ENCODE data around the gene CDK12. TPM values are rescaled to one million over a fixed set of nuclear protein-coding genes. Genes with fewer than 3 reads are reported as not detected.
"Not testable (repeated sequence)": the region's sequence is repeated elsewhere in the genome, so short reads cannot be mapped to it uniquely, and the experiment has no call there.

CDK12 gene
- total RNA-seq, 2 donors from 2014 or later: 37.7 to 75.8 TPM

GRCh38 chr17:39461926-39462569 is 762 bp downstream of the CDK12 start:
- no peak for TF ChIP-seq POLR2AphosphoS5 (IDR thresholded peaks at IDR 0.05)
- TF ChIP-seq POLR2A (IDR thresholded peaks at IDR 0.05): no peak
- TF ChIP-seq CTCF (IDR thresholded peaks at IDR 0.05): no peak
- intact Hi-C loops (cut with DNase I): no loop called here
- H3K4me3 ChIP-seq: peak overlapping the region; percentile 88 to 99
- H3K27me3 ChIP-seq (replicated peaks; ENCODE audit: insufficient read depth): no peaks in the 10 kb centered on the region
- H3K27ac ChIP-seq: peak overlapping the region; percentile 99
- WGBS: 0% methylated on average over 34 of the region's 34 CpGs
- H3K4me1 ChIP-seq (replicated peaks): no peaks in the 10 kb centered on the region
- H3K9me3 ChIP-seq: no peaks in the 10 kb centered on the region
- H3K36me3 ChIP-seq: no peaks in the 10 kb centered on the region
- DNase-seq (ENCODE audit: low spot score): peak; percentile 22

- intact Hi-C loops (cut with DNase I): no loop called here
- Histone ChIP-seq H3K9me3 (no peaks in the 10 kb centered on the region), H3K4me1 (replicated peaks) (no peaks in the 10 kb centered on the region), H3K27me3 (replicated peaks; ENCODE audit: insufficient read depth) (no peaks in the 10 kb centered on the region), H3K27ac (peak overlapping the region; percentile 99), H3K4me3 (peak overlapping the region; percentile 88 to 99), H3K36me3 (no peaks in the 10 kb centered on the region)
- 1% methylated on average over 27 of the region's 28 CpGs for WGBS
- DNase-seq (ENCODE audit: low spot score): no peak
- TF ChIP-seq CTCF (IDR thresholded peaks at IDR 0.05): no peak
Observed at GRCh38 chr17:39462631-39463375, 1.5 kb downstream of the CDK12 start.

GRCh38 chr17:39464639-39465181 is 3.4 kb downstream of the CDK12 start:
- H3K4me1 ChIP-seq (replicated peaks); H3K4me3 ChIP-seq; H3K36me3 ChIP-seq; H3K27me3 ChIP-seq (replicated peaks; ENCODE audit: insufficient read depth); DNase-seq (ENCODE audit: low spot score); intact Hi-C loops (cut with DNase I); H3K9me3 ChIP-seq; H3K27ac ChIP-seq: not testable (repeated sequence)
- 83% methylated on average over 11 of the region's 11 CpGs for WGBS

GRCh38 chr17:39468610-39469009 is 7.3 kb downstream of the CDK12 start:
- H3K4me1 ChIP-seq (replicated peaks); H3K4me3 ChIP-seq; H3K9me3 ChIP-seq; H3K27me3 ChIP-seq (replicated peaks; ENCODE audit: insufficient read depth); DNase-seq (ENCODE audit: low spot score); H3K27ac ChIP-seq; intact Hi-C loops (cut with DNase I): not testable (repeated sequence)
- H3K36me3 ChIP-seq: peaks cover 0 to 13% of the 10 kb centered on the region in 2 donors
- WGBS: 95% methylated on average over 11 of the region's 11 CpGs

GRCh38 chr17:39473310-39473709 is 12.0 kb downstream of the CDK12 start:
- TF ChIP-seq CTCF (IDR thresholded peaks at IDR 0.05): no peak
- no peak for TF ChIP-seq POLR2AphosphoS5 (IDR thresholded peaks at IDR 0.05)
- no peak for TF ChIP-seq POLR2A (IDR thresholded peaks at IDR 0.05)
- Histone ChIP-seq H3K36me3 (peaks cover 0 to 13% of the 10 kb centered on the region in 2 donors), H3K27me3 (replicated peaks; ENCODE audit: insufficient read depth) (no peaks in the 10 kb centered on the region), H3K27ac (no peak overlapping the region), H3K4me1 (replicated peaks) (no peaks in the 10 kb centered on the region), H3K9me3 (no peaks in the 10 kb centered on the region), H3K4me3 (no peak overlapping the region)
- intact Hi-C loops (cut with DNase I): no loop called here
- WGBS: 92% methylated on average over 7 of the region's 7 CpGs
- no peak for DNase-seq (ENCODE audit: low spot score)

- H3K27ac ChIP-seq; H3K9me3 ChIP-seq; intact Hi-C loops (cut with DNase I); H3K27me3 ChIP-seq (replicated peaks; ENCODE audit: insufficient read depth); H3K4me3 ChIP-seq; DNase-seq (ENCODE audit: low spot score); H3K36me3 ChIP-seq; H3K4me1 ChIP-seq (replicated peaks): not testable (repeated sequence)
- WGBS: 92% methylated on average over 8 of the region's 8 CpGs
Observed at GRCh38 chr17:39479631-39480030, 18.3 kb downstream of the CDK12 start.

Data from prostate gland (tissue), 2 donors.